KMS-11 (cell line): ENCODE results near the gene SDK1.

Experiments used
- H2AFZ ChIP-seq: fragments of 200-600 bp; sonication (generic); 2 replicates; pipeline ENCODE4 v1.6.1; 2016; ENCODE audit warnings: antibody characterized with exemption, mixed run types, low read depth
- H3K27ac ChIP-seq: fragments of 200-600 bp; sonication (generic); 2 replicates; pipeline ENCODE4 v1.6.1; 2016; ENCODE audit warnings: mild to moderate bottlenecking, mixed run types
- H3K27me3 ChIP-seq: fragments of 200-600 bp; sonication (generic); 2 replicates; pipeline ENCODE4 v1.6.1; 2017; ENCODE audit warnings: mild to moderate bottlenecking, low read depth, mixed run types, moderate library complexity; ENCODE audit not compliant: insufficient read depth
- H3K36me3 ChIP-seq: fragments of 200-600 bp; sonication (generic); 2 replicates; pipeline ENCODE4 v1.6.1; 2017; ENCODE audit warnings: mild to moderate bottlenecking, mixed run types; ENCODE audit not compliant: insufficient read depth
- H3K4me1 ChIP-seq: fragments of 200-600 bp; sonication (generic); 2 replicates; pipeline ENCODE4 v1.6.1; 2016; ENCODE audit warnings: mild to moderate bottlenecking, low read depth, mixed run types; ENCODE audit not compliant: poor library complexity, severe bottlenecking
- H3K4me2 ChIP-seq: fragments of 200-600 bp; sonication (generic); 2 replicates; pipeline ENCODE4 v1.7.0; 2016; ENCODE audit warnings: mild to moderate bottlenecking, mixed run types
- H3K4me3 ChIP-seq: fragments of 200-600 bp; sonication (generic); IDR thresholded peaks from 2 replicates; pipeline ENCODE4 v1.6.1; 2017; ENCODE audit warnings: low read depth, low read length, mixed read lengths; ENCODE audit not compliant: insufficient read depth
- H3K79me2 ChIP-seq: fragments of 200-600 bp; sonication (generic); 2 replicates; pipeline ENCODE4 v1.6.1; 2016; ENCODE audit warnings: low read depth, mixed run types; ENCODE audit not compliant: insufficient read depth
- H3K9ac ChIP-seq: fragments of 200-600 bp; sonication (generic); 2 replicates; pipeline ENCODE4 v1.6.1; 2016; ENCODE audit warnings: mild to moderate bottlenecking, mixed run types
- H4K20me1 ChIP-seq: fragments of 200-600 bp; sonication (generic); 2 replicates; pipeline ENCODE4 v1.6.1; 2016; ENCODE audit warnings: mild to moderate bottlenecking, mixed run types; ENCODE audit not compliant: insufficient read depth
- CTCF ChIP-seq: fragments of 200-600 bp; sonication (generic); conservative IDR thresholded peaks from 2 replicates; pipeline ENCODE4 v1.6.1; 2017; ENCODE audit warnings: low read depth, mild to moderate bottlenecking, antibody characterized with exemption, low read length, moderate library complexity, mixed read lengths

SDK1 gene

GRCh38 chr7:4040109-4040928 lies 739.3 kb downstream of the SDK1 start:
- H3K9ac ChIP-seq: no peak overlapping the region
- no peaks in the 10 kb centered on the region for H3K27me3 ChIP-seq
- no peaks in the 10 kb centered on the region for H4K20me1 ChIP-seq
- no peaks in the 10 kb centered on the region for H3K79me2 ChIP-seq
- H3K27ac ChIP-seq: no peak overlapping the region
- H3K4me3 ChIP-seq: no peak overlapping the region
- H3K4me2 ChIP-seq: no peak overlapping the region
- H3K4me1 ChIP-seq: no peaks in the 10 kb centered on the region
- H3K36me3 ChIP-seq: no peaks in the 10 kb centered on the region
- TF ChIP-seq CTCF: no peak
- H2AFZ ChIP-seq: no peak overlapping the region

DNA sequence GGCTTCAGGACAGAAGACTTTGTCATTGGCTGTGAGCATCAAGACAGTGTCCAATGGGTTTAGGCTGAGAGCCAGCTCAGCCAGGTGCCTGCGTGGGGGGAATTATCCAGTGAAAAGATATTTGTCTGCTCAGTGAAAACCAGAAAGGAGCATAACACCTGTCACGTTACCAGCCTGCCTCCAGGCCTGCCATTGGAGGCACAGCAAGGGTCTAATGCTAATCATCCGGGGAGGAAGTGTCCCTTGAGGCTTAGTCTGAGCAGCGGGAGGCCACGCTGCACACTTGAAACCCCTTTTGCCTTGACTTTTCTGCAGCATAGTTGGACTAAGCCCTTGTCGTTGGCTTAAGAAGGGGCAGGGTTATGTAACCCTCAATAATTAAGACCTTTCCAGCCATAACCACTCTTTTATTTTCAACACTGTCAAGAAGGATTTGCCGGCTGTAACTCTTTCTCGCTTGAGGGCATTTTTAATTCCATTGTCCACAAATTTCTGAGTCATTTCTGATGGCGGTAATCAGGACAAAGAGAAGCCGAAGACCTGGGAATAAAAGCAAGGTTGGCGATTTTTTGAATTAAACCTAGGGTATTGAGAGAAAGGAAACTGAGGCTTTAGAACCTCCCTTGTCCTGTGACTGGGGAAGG lies 741.5 kb downstream of the SDK1 start:
- no peaks in the 10 kb centered on the region for H3K79me2 ChIP-seq
- no peaks in the 10 kb centered on the region for H3K4me1 ChIP-seq
- H3K4me3 ChIP-seq: no peak overlapping the region
- H3K9ac ChIP-seq: no peak overlapping the region
- H3K4me2 ChIP-seq: no peak overlapping the region
- no peaks in the 10 kb centered on the region for H4K20me1 ChIP-seq
- no peak for TF ChIP-seq CTCF
- H3K27me3 ChIP-seq: no peaks in the 10 kb centered on the region
- no peaks in the 10 kb centered on the region for H3K36me3 ChIP-seq
- H2AFZ ChIP-seq: no peak overlapping the region
- no peak overlapping the region for H3K27ac ChIP-seq

DNA sequence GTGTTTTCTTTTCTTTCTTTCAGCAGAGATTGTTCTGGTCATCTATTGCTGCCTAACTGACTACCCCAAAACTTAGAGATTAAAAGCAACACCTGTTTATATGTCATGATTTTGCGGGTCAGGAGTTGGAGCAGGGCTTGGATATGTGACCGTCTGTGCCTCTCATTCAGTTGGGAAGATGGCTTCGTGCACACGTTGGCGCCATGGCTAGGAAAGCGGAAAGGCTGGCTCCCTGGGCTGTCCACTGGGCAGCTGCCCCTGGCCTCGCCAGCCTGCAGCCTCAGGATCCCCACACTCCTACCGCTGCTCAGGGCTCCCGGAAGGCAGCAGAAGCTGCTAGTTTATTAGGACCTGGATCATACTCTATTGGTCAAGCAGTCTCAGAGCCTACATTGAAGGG lies 742.9 kb downstream of the SDK1 start:
- H2AFZ ChIP-seq: no peak overlapping the region
- no peaks in the 10 kb centered on the region for H4K20me1 ChIP-seq
- H3K79me2 ChIP-seq: no peaks in the 10 kb centered on the region
- H3K27ac ChIP-seq: no peak overlapping the region
- H3K4me3 ChIP-seq: no peak overlapping the region
- no peaks in the 10 kb centered on the region for H3K4me1 ChIP-seq
- no peaks in the 10 kb centered on the region for H3K27me3 ChIP-seq
- no peak overlapping the region for H3K4me2 ChIP-seq
- no peaks in the 10 kb centered on the region for H3K36me3 ChIP-seq
- H3K9ac ChIP-seq: no peak overlapping the region
- no peak for TF ChIP-seq CTCF

GRCh38 chr7:4045450-4045849 lies 744.4 kb downstream of the SDK1 start:
- H2AFZ ChIP-seq: no peak overlapping the region
- H3K4me3 ChIP-seq: no peak overlapping the region
- H3K4me2 ChIP-seq: no peak overlapping the region
- H3K27me3 ChIP-seq: no peaks in the 10 kb centered on the region
- no peaks in the 10 kb centered on the region for H3K4me1 ChIP-seq
- no peaks in the 10 kb centered on the region for H4K20me1 ChIP-seq
- no peaks in the 10 kb centered on the region for H3K79me2 ChIP-seq
- no peak overlapping the region for H3K27ac ChIP-seq
- H3K36me3 ChIP-seq: no peaks in the 10 kb centered on the region
- no peak overlapping the region for H3K9ac ChIP-seq
- TF ChIP-seq CTCF: no peak
